K562 (cell line): ENCODE data around the gene EDEM1. TPM values are rescaled to one million over a fixed set of nuclear protein-coding genes. Genes with fewer than 3 reads are reported as not detected.
A peak's percentile ranks its signal among the peaks of the same experiment; 100 is the strongest.

Experiments used
- ATAC-seq: fragments of 200-7000 bp; cut with Tn5 transposase; 3 replicates; pipeline ENCODE4 v1.9.1; 2020; ENCODE audit warnings: moderate library complexity
- BruUV-seq: library from RNA; stranded (reverse); fragments of 400-500 nt; replicated peaks from 2 replicates; lab custom pipeline; 2021; lab: Mats Ljungman, UMichigan
- CTCF ChIA-PET: fragments of 300-600 bp; formaldehyde crosslinking; extraction: SDS; loops from one replicate; lab custom pipeline; 2021; ENCODE audit warnings: low intra/inter-chr PET ratio; lab: Yijun Ruan, JAX
- POLR2A ChIA-PET: fragments of 300-600, 350-650 bp; sonication (Branson Sonifier 250); formaldehyde crosslinking; extraction: SDS; loops from one replicate; lab custom pipeline; 2021; ENCODE audit warnings: antibody characterized with exemption, inconsistent platforms; lab: Yijun Ruan, JAX
- DNase-seq, 4 experiments: peaks; one replicate each; pipeline versions ENCODE4 v3.0.0 to v3.0.0-alpha.2; 2011 to 2018; ENCODE audit warnings: low spot score in 3 of 4, mixed read lengths in 3 of 4; ENCODE audit errors: extremely low read depth in 1 of 4
- FAIRE-seq: peaks from 2 replicates; lab custom pipeline; 2011; peaks lifted over from hg19 to GRCh38; lab: Jason Lieb, UNC
- H2AFZ ChIP-seq: 2 replicates; pipeline ENCODE4 v1.6.0; 2011; ENCODE audit warnings: low read depth, low read length, control low read depth, inconsistent platforms
- H3K27ac ChIP-seq: fragments of 200-600 bp; 3 replicates; pipeline ENCODE4 v1.8.0; 2011; ENCODE audit warnings: low read depth, mild to moderate bottlenecking, control low read depth, inconsistent platforms, low read length, moderate library complexity, mixed read lengths; ENCODE audit errors: extremely low read depth
- H3K27me3 ChIP-seq, 2 experiments: fragments of 300-600 bp in 1 of 2; 2 replicates in 1 of 2; 3 replicates in 1 of 2; pipeline versions ENCODE4 v1.6.0 to v1.8.0; 2011; ENCODE audit warnings: inconsistent platforms in 2 of 2, low read length in 2 of 2, mild to moderate bottlenecking in 1 of 2, mixed read lengths in 1 of 2, moderate library complexity in 1 of 2; ENCODE audit not compliant: control insufficient read depth in 2 of 2, insufficient read depth in 2 of 2
- H3K36me3 ChIP-seq: fragments of 300-600 bp; 3 replicates; pipeline ENCODE4 v1.8.0; 2011; ENCODE audit warnings: mild to moderate bottlenecking, low read length, inconsistent platforms; ENCODE audit not compliant: control insufficient read depth, insufficient read depth
- H3K4me1 ChIP-seq, 2 experiments: fragments of 200-600 bp in 1 of 2; replicated peaks in 1 of 2; 2 replicates in 1 of 2; 3 replicates in 1 of 2; pipeline versions ENCODE4 v1.5.1 to v1.8.0; 2011; ENCODE audit warnings: inconsistent platforms in 2 of 2, low read length in 2 of 2, mild to moderate bottlenecking in 1 of 2, mixed read lengths in 1 of 2, moderate library complexity in 1 of 2; ENCODE audit not compliant: control insufficient read depth in 2 of 2, insufficient read depth in 2 of 2
- H3K4me2 ChIP-seq: 2 replicates; pipeline ENCODE4 v1.6.1; 2011; ENCODE audit warnings: low read length, control low read depth, inconsistent platforms, mixed read lengths; ENCODE audit not compliant: insufficient read depth
- H3K4me3 ChIP-seq: fragments of 200-600 bp; sonication (generic), shearing (Covaris generic); 2 replicates; pipeline ENCODE4 v1.5.1; 2016; ENCODE audit warnings: control low read depth, inconsistent platforms
- H3K79me2 ChIP-seq: fragments of 200-600 bp; 3 replicates; pipeline ENCODE4 v1.8.0; 2011; ENCODE audit warnings: low read length, inconsistent platforms; ENCODE audit not compliant: control insufficient read depth, insufficient read depth
- H3K9ac ChIP-seq, 2 experiments: 2 replicates each; pipeline versions ENCODE4 v1.6.0 to v1.6.1; 2011; ENCODE audit warnings: low read depth in 2 of 2, low read length in 2 of 2, control low read depth in 1 of 2, inconsistent platforms in 1 of 2, mild to moderate bottlenecking in 1 of 2, mixed read lengths in 1 of 2; ENCODE audit not compliant: insufficient read depth in 1 of 2
- H3K9me1 ChIP-seq: one replicate; pipeline ENCODE4 v1.6.0; 2011; ENCODE audit warnings: inconsistent platforms, mild to moderate bottlenecking, low read length, moderate library complexity; ENCODE audit not compliant: control insufficient read depth, insufficient read depth
- H3K9me3 ChIP-seq: replicated peaks from 2 replicates; pipeline ENCODE4 v1.5.1; 2011; ENCODE audit warnings: low read depth, low read length, inconsistent platforms; ENCODE audit not compliant: control insufficient read depth, insufficient read depth
- H4K20me1 ChIP-seq: replicated peaks from 2 replicates; pipeline ENCODE4 v1.6.1; 2011; ENCODE audit warnings: low read length, inconsistent platforms, mixed read lengths; ENCODE audit not compliant: control insufficient read depth, insufficient read depth
- NBN ChIP-seq: fragments of 450-650 bp; IDR thresholded peaks from 2 replicates; pipeline ENCODE4 v1.6.1; 2016; ENCODE audit warnings: low read depth, mild to moderate bottlenecking
- POLR2B ChIP-seq: fragments of 450-650 bp; IDR thresholded peaks from 2 replicates; pipeline ENCODE4 v1.6.1; 2018; ENCODE audit warnings: low read depth; ENCODE audit not compliant: partially characterized antibody
- ZNF444 ChIP-seq: fragments of 250-450 bp; sonication (Bioruptor Pico); IDR thresholded peaks from 2 replicates; pipeline ENCODE4 v1.4.0; 2020; ENCODE audit warnings: mild to moderate bottlenecking, moderate library complexity
- ZNF512 ChIP-seq: IDR thresholded peaks from 2 replicates; pipeline ENCODE4 v1.6.1; 2016; ENCODE audit warnings: missing genetic modification characterization, missing compliant biosample characterization
- ZNF583 ChIP-seq: fragments of 250-450 bp; sonication (Bioruptor Pico); IDR thresholded peaks from 2 replicates; pipeline ENCODE4 v1.4.0; 2020
- ZZZ3 ChIP-seq: fragments of 450-650 bp; IDR thresholded peaks from 2 replicates; pipeline ENCODE4 v1.6.1; 2016; ENCODE audit warnings: antibody characterized with exemption, mild to moderate bottlenecking, moderate library complexity
- WGBS: fragments of 100-300 bp; shearing (Covaris generic); methylation state at CpG from one replicate; pipeline ENCODE4 v1.1.6; 2016; ENCODE audit warnings: low coverage, mixed read lengths; ENCODE audit not compliant: insufficient coverage; ENCODE audit errors: missing lambda C conversion rate; 5-methylcytosine and 5-hydroxymethylcytosine counted together
- in situ Hi-C: fragments of 300-500 bp; cut with MboI; formaldehyde crosslinking; loops from 4 replicates; pipeline ENCODE4 v1.15.0; 2018; ENCODE audit warnings: inconsistent platforms, mixed read lengths
- intact Hi-C: fragments of 100-400 bp; cut with micrococcal nuclease; formaldehyde crosslinking; loops from 2 replicates; pipeline ENCODE4 v1.14.2; 2022
- polyA plus RNA-seq, 8 experiments: library from polyadenylated mRNA; depleted of rRNA in 4 of 8; stranded (reverse) in 5 of 8; unstranded in 3 of 8; fragments of >200 nt; fragmentation: Nextera tagmentation in 2 of 8; fragmentation: Illumina TruSeq in 1 of 8; extraction: Ambion mirVana in 2 of 8; extraction: Trizol in 1 of 8; gene quantifications; 2 replicates each; pipeline versions ENCODE4 v1.2.1 to v1.2.3, GENCODE V29; 2011 to 2014; ENCODE audit warnings: inconsistent platforms in 1 of 8, missing spikeins in 1 of 8
- total RNA-seq, 7 experiments: library from RNA; depleted of rRNA in 6 of 7; stranded (reverse); fragments of >200 nt in 6 of 7; fragmentation: Illumina TruSeq in 2 of 7; extraction: Trizol in 2 of 7; gene quantifications; 2 replicates each; pipeline versions ENCODE4 v1.2.1 to v1.2.3, GENCODE V29; 2011 to 2021; ENCODE audit warnings: low replicate concordance in 1 of 7

The EDEM1 gene
- total and polyA plus RNA-seq, 9 of the 15 experiments (the other 6 are each of a cell fraction or from before 2014, with no cell fraction given): 6.2 to 36.7 (median 14.3) TPM

- H3K4me1 ChIP-seq: no peaks in the 10 kb centered on the region
- no peak overlapping the region for H3K4me3 ChIP-seq
- no peaks in the 10 kb centered on the region for H4K20me1 ChIP-seq
- ChIA-PET CTCF (no interaction called here), POLR2A (no interaction called here)
- H3K36me3 ChIP-seq: no peaks in the 10 kb centered on the region
- H3K79me2 ChIP-seq: no peaks in the 10 kb centered on the region
- H3K9me1 ChIP-seq: no peaks in the 10 kb centered on the region
- H3K27ac ChIP-seq: no peak overlapping the region
- in situ Hi-C loops (no loop called here), intact Hi-C loops (no loop called here)
- no peak overlapping the region for H3K9ac ChIP-seq
- no peaks in the 10 kb centered on the region for H3K9me3 ChIP-seq
- no peak for FAIRE-seq
- no peak for ATAC-seq
- no TSS peak for BruUV-seq
- no peak overlapping the region for H2AFZ ChIP-seq
- no peak for DNase-seq
- 0% methylated on average over 3 of the region's 3 CpGs for WGBS
- H3K27me3 ChIP-seq: peaks cover 30 to 40% of the 10 kb centered on the region in 2 experiments; a peak in 4 of 5 replicates
- no peak overlapping the region for H3K4me2 ChIP-seq
- TF ChIP-seq ZNF583 (no peak), POLR2B (no peak), NBN (no peak), ZNF444 (CRISPR knock-in tag) (no peak)
These were observed 71.0 kb downstream of the EDEM1 start for GRCh38 chr3:5258526-5258925.

GRCh38 chr3:5260992-5261501 is 73.5 kb downstream of the EDEM1 start:
- FAIRE-seq: no peak
- CTCF ChIA-PET: no interaction called here
- in situ Hi-C loops (no loop called here), intact Hi-C loops (no loop called here)
- no peak overlapping the region for H2AFZ ChIP-seq
- no peaks in the 10 kb centered on the region for H3K79me2 ChIP-seq
- H3K9ac ChIP-seq: no peak overlapping the region
- DNase-seq: no peak
- peak; percentile 90; the same call in 1 of the 2 replicates for TF ChIP-seq ZNF512 (tag)
- no peak for TF ChIP-seq ZZZ3
- POLR2A ChIA-PET: no interaction called here
- H3K27ac ChIP-seq: no peak overlapping the region
- H3K4me1 ChIP-seq: no peaks in the 10 kb centered on the region
- H3K9me3 ChIP-seq: no peaks in the 10 kb centered on the region
- BruUV-seq: no TSS peak
- peaks cover 7 to 22% of the 10 kb centered on the region in 2 experiments for H3K27me3 ChIP-seq
- WGBS: 0% methylated on average over 2 of the region's 2 CpGs
- no peak overlapping the region for H3K4me2 ChIP-seq
- H3K36me3 ChIP-seq: no peaks in the 10 kb centered on the region
- no peaks in the 10 kb centered on the region for H4K20me1 ChIP-seq
- H3K9me1 ChIP-seq: no peaks in the 10 kb centered on the region
- no peak overlapping the region for H3K4me3 ChIP-seq
- ATAC-seq: no peak
